NCI-H1436 treated with DMSO at 0.1 percent for 48 hours (cell line): ENCODE data around the gene NKD1.

ENCODE experiments used
- DNase-seq: peaks from one replicate; lab custom pipeline; 2025; lab: John Stamatoyannopoulos, UW

Gene NKD1

GRCh38 chr16:50651835-50652438 lies 103.7 kb downstream of the NKD1 start:
- no peak for DNase-seq

- DNase-seq, result no peak
These were observed 104.7 kb downstream of the NKD1 start for GRCh38 chr16:50652836-50653425.

GRCh38 chr16:50653633-50654519 lies 105.7 kb downstream of the NKD1 start:
- no peak for DNase-seq

GRCh38 chr16:50655558-50656055 lies 107.4 kb downstream of the NKD1 start:
- no peak for DNase-seq

GRCh38 chr16:50657241-50657640 lies 109.0 kb downstream of the NKD1 start:
- no peak for DNase-seq

- DNase-seq, result no peak
These were observed 111.6 kb downstream of the NKD1 start for GRCh38 chr16:50659806-50660205.

GRCh38 chr16:50662306-50662940 lies 114.2 kb downstream of the NKD1 start:
- DNase-seq, result no peak

GRCh38 chr16:50664270-50664669 lies 116.1 kb downstream of the NKD1 start:
- DNase-seq, result no peak

- no peak for DNase-seq
These were observed 117.1 kb downstream of the NKD1 start for GRCh38 chr16:50665128-50665878.

- no peak for DNase-seq
These were observed 118.7 kb downstream of the NKD1 start for GRCh38 chr16:50666658-50667496.

- no peak for DNase-seq
These were observed 119.5 kb downstream of the NKD1 start for GRCh38 chr16:50667497-50668367.

GRCh38 chr16:50668368-50669008 lies 120.3 kb downstream of the NKD1 start:
- no peak for DNase-seq

GRCh38 chr16:50669741-50670140 lies 121.5 kb downstream of the NKD1 start:
- no peak for DNase-seq

- no peak for DNase-seq
These were observed 122.3 kb downstream of the NKD1 start for GRCh38 chr16:50670476-50670875.

- no peak for DNase-seq
These were observed 123.6 kb downstream of the NKD1 start for GRCh38 chr16:50671644-50672260.

- DNase-seq, result no peak
These were observed 125.5 kb downstream of the NKD1 start for GRCh38 chr16:50673496-50674275.

- no peak for DNase-seq
These were observed 126.6 kb downstream of the NKD1 start for GRCh38 chr16:50674831-50675230.
